ENCODE measurements around the gene TAMALIN.

The TAMALIN gene

DNA sequence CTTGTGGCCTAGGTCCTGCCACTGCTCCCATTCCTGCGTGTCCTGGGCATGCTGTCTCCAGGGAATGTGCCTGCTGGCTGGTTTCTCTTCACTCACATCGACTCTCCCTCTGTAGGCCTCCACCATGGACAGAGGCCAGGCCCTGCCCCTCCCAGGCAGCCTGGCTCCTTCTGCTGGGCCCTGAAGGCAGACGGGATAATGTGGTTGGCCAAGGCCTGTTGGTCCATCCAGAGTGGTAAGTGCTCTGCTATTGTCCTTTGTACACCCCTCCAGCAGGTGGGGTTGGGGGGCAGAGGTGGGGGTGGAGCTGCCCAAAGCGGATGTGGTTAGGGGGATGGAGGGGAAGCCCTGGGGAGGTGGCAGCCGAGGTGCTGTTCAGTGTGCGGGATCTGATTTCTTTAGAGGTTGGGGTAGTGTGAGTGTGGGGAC lies 35.0 kb downstream of the TAMALIN start:
- no peak for TF ChIP-seq CTCF (conservative IDR thresholded peaks at IDR 0.05; ENCODE audit: low read depth)
- H3K27ac ChIP-seq = no peak overlapping the region
- ChIA-PET CTCF (no interaction called here), POLR2A (ENCODE audit: low non-redundant PET) (no interaction called here)
- no peak for DNase-seq (ENCODE audit: low spot score)

DNA sequence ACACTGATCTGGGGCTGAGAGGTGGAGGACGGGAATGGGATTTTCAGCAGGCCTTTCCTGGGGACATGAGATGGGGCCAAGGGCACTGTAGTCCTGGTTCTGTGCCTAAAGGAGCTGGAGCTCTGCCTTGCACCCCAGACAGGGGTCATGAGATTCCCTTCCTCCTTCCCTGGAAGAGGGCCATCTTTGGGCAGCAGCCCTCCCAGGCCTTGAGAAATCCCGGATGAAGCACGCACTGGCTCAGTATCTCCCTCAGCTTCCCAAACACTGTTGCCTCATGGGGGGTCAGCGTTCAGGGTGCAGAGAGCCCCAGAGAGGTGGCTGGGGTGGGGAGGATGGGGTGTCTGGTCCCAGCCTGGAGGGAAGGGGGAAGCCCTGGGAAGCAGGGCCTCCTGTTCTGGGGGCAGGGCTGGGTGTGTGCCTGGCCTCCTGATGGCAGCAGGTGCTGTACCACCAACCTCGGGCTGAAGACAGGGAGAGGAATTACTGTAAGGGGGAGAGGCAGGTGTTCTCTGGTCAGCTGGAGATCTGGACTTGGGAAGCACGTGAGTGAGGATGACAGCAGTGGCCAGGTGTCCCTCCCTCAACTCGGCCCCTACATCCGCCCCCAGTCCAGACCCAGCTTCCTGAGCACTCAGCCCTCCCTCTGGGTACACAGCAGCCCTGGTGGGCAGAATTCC lies 36.1 kb downstream of the TAMALIN start:
- CTCF ChIA-PET = interaction anchor here (1.0 kb wide), 1 partner anchor 17 kb away, joined by 4 read pairs; no protein-coding TSS in a partner anchor
- TF ChIP-seq CTCF (conservative IDR thresholded peaks at IDR 0.05; ENCODE audit: low read depth) = no peak
- POLR2A ChIA-PET (ENCODE audit: low non-redundant PET) = no interaction called here
- no peak for DNase-seq (ENCODE audit: low spot score)
- no peak overlapping the region for H3K27ac ChIP-seq

DNA sequence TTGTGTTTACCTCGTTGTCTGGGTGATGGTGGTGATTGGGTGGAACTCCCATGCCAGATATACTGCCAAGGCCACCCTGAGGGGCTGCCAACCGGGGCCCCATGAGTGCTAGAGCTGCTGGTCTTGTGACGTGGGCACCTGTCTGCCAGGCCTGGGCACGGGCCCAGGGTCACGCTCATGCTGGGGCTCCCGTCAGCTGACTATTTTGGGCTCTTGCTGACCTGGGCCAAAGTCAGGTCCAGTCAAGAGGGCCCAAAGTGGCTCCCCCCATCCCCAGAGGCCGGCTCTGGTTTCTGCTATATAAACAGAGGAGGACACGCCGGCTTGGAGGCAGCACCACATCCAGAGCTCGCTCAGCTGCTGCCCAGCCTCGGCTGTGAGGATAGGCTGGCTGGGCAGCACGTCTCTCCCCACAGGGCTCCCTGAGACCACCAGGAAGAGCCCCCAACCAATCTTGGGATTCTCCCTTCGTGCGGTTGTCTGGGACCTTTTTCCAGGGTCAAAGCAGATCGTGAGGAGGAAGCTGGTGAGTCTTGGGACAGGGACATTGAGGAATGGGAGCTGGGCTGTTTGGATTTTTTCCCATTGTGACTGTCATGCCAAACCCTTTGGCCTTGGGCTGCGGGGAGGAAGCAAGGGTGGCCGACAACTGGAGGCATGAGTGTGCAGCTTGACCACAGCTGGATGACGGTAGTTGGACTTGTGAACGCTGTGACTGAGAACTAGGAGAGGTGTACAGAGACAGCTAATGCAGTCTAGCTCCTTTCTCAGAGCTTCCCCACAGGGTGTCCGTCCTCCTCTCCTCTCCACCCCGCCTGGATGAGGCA lies 36.9 kb downstream of the TAMALIN start:
- POLR2A ChIA-PET (ENCODE audit: low non-redundant PET) = no interaction called here
- no peak for DNase-seq (ENCODE audit: low spot score)
- CTCF ChIA-PET = interaction anchor here (0.6 to 1.5 kb wide), 5 partner anchors 18 to 234 kb away, joined by 3 to 10 read pairs (median 4); no protein-coding TSS in a partner anchor
- no peak overlapping the region for H3K27ac ChIP-seq
- no peak for TF ChIP-seq CTCF (conservative IDR thresholded peaks at IDR 0.05; ENCODE audit: low read depth)

GRCh38 chr12:52044292-52044983 lies 37.7 kb downstream of the TAMALIN start:
- ChIA-PET POLR2A (ENCODE audit: low non-redundant PET) (no interaction called here), CTCF (interaction anchor here (0.6 to 1.5 kb wide), 3 partner anchors 19 to 37 kb away, joined by 3 to 10 read pairs (median 4); no protein-coding TSS in a partner anchor)
- TF ChIP-seq CTCF (conservative IDR thresholded peaks at IDR 0.05; ENCODE audit: low read depth) = no peak
- H3K27ac ChIP-seq = peak overlapping the region; percentile 15; the same call in 1 of the 2 replicates
- DNase-seq (ENCODE audit: low spot score) = no peak

DNA sequence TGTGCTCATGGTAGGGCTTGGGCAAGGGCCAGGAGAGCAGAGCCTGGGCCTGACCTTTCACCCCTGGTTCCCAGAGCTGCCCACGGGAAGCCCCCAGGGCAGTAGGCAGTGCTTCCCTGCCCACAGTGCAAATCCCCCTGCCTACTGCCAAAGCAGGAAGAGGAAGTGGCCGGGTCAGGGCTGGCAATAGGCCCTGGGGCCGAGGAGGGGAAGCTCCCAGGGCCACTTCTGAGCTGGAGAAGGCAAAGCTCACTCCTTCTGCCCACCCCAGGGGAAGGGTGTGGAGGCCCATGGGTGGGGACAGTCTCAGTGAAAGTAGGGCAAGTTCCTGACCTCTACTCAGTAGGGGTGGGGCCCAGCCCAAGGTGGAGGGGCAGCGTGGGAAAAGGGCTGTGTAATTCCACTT lies 39.1 kb downstream of the TAMALIN start:
- ChIA-PET CTCF (interaction anchor here (0.5 to 1.1 kb wide), 2 partner anchors 24 to 39 kb away, joined by 3 read pairs; partner anchors contain the start of genes ATG101 and TAMALIN), POLR2A (ENCODE audit: low non-redundant PET) (no interaction called here)
- H3K27ac ChIP-seq = 0 out of 2 replicates have a peak overlapping the region, but pooled peaks have one; percentile 10

More for the DNA sequence above, 39.1 kb downstream of the TAMALIN start:
- no peak for TF ChIP-seq CTCF (conservative IDR thresholded peaks at IDR 0.05; ENCODE audit: low read depth)
- no peak for DNase-seq (ENCODE audit: low spot score)

Data from RWPE1 (cell line).